H9 (cell line): ENCODE results near the gene SLC25A41. TPM values are rescaled to one million over a fixed set of nuclear protein-coding genes. Genes with fewer than 3 reads are reported as not detected.

ENCODE experiments used
- DNase-seq: peaks from one replicate; pipeline ENCODE4 v3.0.0-alpha.2; 2017
- H2AFZ ChIP-seq: one replicate; pipeline ENCODE4 v1.6.1; 2013; ENCODE audit warnings: mild to moderate bottlenecking, low read length, control low read depth, moderate library complexity
- H2AK5ac ChIP-seq: 2 replicates; pipeline ENCODE4 v1.6.1; 2013; ENCODE audit warnings: low read length, control low read depth, mixed read lengths; ENCODE audit not compliant: insufficient read length
- H2BK120ac ChIP-seq: one replicate; pipeline ENCODE4 v1.6.1; 2013; ENCODE audit warnings: low read depth, mild to moderate bottlenecking, low read length, control low read depth, inconsistent platforms; ENCODE audit not compliant: poor library complexity, severe bottlenecking
- H2BK12ac ChIP-seq: 2 replicates; pipeline ENCODE4 v1.6.1; 2013; ENCODE audit warnings: low read length, control low read depth, mixed read lengths, low read depth; ENCODE audit not compliant: insufficient read length
- H2BK15ac ChIP-seq: 2 replicates; pipeline ENCODE4 v1.6.1; 2013; ENCODE audit warnings: low read depth, low read length, control low read depth
- H2BK20ac ChIP-seq: one replicate; pipeline ENCODE4 v1.6.1; 2013; ENCODE audit warnings: low read depth, mild to moderate bottlenecking, low read length, control low read depth, inconsistent platforms; ENCODE audit not compliant: poor library complexity, severe bottlenecking
- H2BK5ac ChIP-seq: 2 replicates; pipeline ENCODE4 v1.6.1; 2013; ENCODE audit warnings: low read length, control low read depth, mixed read lengths; ENCODE audit not compliant: insufficient read length
- H3K14ac ChIP-seq: 2 replicates; pipeline ENCODE4 v1.6.1; 2013; ENCODE audit warnings: low read length, control low read depth; ENCODE audit not compliant: insufficient read depth
- H3K18ac ChIP-seq: 2 replicates; pipeline ENCODE4 v1.6.1; 2013; ENCODE audit warnings: low read depth, mild to moderate bottlenecking, mixed read lengths, low read length, control low read depth; ENCODE audit not compliant: insufficient read length
- H3K23ac ChIP-seq: 2 replicates; pipeline ENCODE4 v1.6.1; 2013; ENCODE audit warnings: low read length, control low read depth, mixed read lengths, low read depth; ENCODE audit not compliant: insufficient read length
- H3K23me2 ChIP-seq: 2 replicates; pipeline ENCODE4 v1.6.1; 2013; ENCODE audit warnings: low read depth, mild to moderate bottlenecking, mixed read lengths, low read length, control low read depth; ENCODE audit not compliant: insufficient read length, poor library complexity, severe bottlenecking
- H3K27ac ChIP-seq: 2 replicates; pipeline ENCODE4 v1.5.1; 2013; ENCODE audit warnings: low read length, control low read depth, mixed read lengths, low read depth; ENCODE audit not compliant: insufficient read length
- H3K27me3 ChIP-seq: 2 replicates; pipeline ENCODE4 v1.6.1; 2013; ENCODE audit warnings: low read length, control low read depth, inconsistent platforms; ENCODE audit not compliant: insufficient read depth
- H3K4ac ChIP-seq: 2 replicates; pipeline ENCODE4 v1.6.1; 2013; ENCODE audit warnings: low read depth, mild to moderate bottlenecking, control low read depth, inconsistent platforms, low read length, moderate library complexity
- H3K4me1 ChIP-seq: 2 replicates; pipeline ENCODE4 v1.6.1; 2013; ENCODE audit warnings: low read length, control low read depth, inconsistent platforms; ENCODE audit not compliant: insufficient read depth
- H3K4me2 ChIP-seq: 2 replicates; pipeline ENCODE4 v1.6.1; 2013; ENCODE audit warnings: low read length, control low read depth, mixed read lengths; ENCODE audit not compliant: insufficient read length, insufficient read depth
- H3K56ac ChIP-seq: 2 replicates; pipeline ENCODE4 v1.6.1; 2013; ENCODE audit warnings: low read depth, mild to moderate bottlenecking, mixed read lengths, low read length, control low read depth; ENCODE audit not compliant: insufficient read length
- H3K79me1 ChIP-seq: 2 replicates; pipeline ENCODE4 v1.6.1; 2013; ENCODE audit warnings: low read depth, mild to moderate bottlenecking, moderate library complexity, low read length, control low read depth, inconsistent platforms; ENCODE audit not compliant: insufficient read depth, poor library complexity, severe bottlenecking
- H3K79me2 ChIP-seq: 2 replicates; pipeline ENCODE4 v1.6.1; 2013; ENCODE audit warnings: low read length, control low read depth, inconsistent platforms; ENCODE audit not compliant: insufficient read depth
- H3K9ac ChIP-seq: 2 replicates; pipeline ENCODE4 v1.6.1; 2013; ENCODE audit warnings: low read length, control low read depth, mixed read lengths; ENCODE audit not compliant: insufficient read length; ENCODE audit errors: extremely low read depth
- H3K9me3 ChIP-seq: one replicate; pipeline ENCODE4 v1.6.1; 2013; ENCODE audit warnings: low read depth, low read length, inconsistent platforms; ENCODE audit not compliant: control insufficient read depth
- H3T11ph ChIP-seq: one replicate; pipeline ENCODE4 v1.6.1; 2013; ENCODE audit warnings: mild to moderate bottlenecking, low read length, control low read depth, inconsistent platforms
- H4K20me1 ChIP-seq: one replicate; pipeline ENCODE4 v1.6.1; 2013; ENCODE audit not compliant: control insufficient read depth, insufficient read length, insufficient read depth
- H4K5ac ChIP-seq: 2 replicates; pipeline ENCODE4 v1.6.1; 2013; ENCODE audit warnings: low read depth, mild to moderate bottlenecking, mixed read lengths, low read length, control low read depth; ENCODE audit not compliant: insufficient read length
- H4K8ac ChIP-seq: replicated peaks from 2 replicates; pipeline ENCODE4 v1.6.1; 2013; ENCODE audit warnings: low read length, control low read depth, mixed read lengths, low read depth; ENCODE audit not compliant: insufficient read length
- H4K91ac ChIP-seq: 2 replicates; pipeline ENCODE4 v1.6.1; 2013; ENCODE audit warnings: low read depth, mild to moderate bottlenecking, moderate library complexity, mixed read lengths, low read length, control low read depth; ENCODE audit not compliant: insufficient read length
- H3K27ac Mint-ChIP-seq, 3 experiments: 2 replicates in 2 of 3; 3 replicates in 1 of 3; pipeline ENCODE4 v1.8.0; 2020 to 2021; ENCODE audit warnings: mixed read lengths in 3 of 3, mild to moderate bottlenecking in 1 of 3, moderate library complexity in 1 of 3
- H3K27me3 Mint-ChIP-seq: 2 replicates; pipeline ENCODE4 v1.8.0; 2021; ENCODE audit warnings: low read depth, mild to moderate bottlenecking, moderate library complexity, mixed read lengths
- H3K36me3 Mint-ChIP-seq, 3 experiments: 2 replicates in 2 of 3; 3 replicates in 1 of 3; pipeline ENCODE4 v1.8.0; 2020 to 2021; ENCODE audit warnings: low read depth in 3 of 3, mixed read lengths in 3 of 3; ENCODE audit not compliant: insufficient read depth in 1 of 3
- H3K4me1 Mint-ChIP-seq, 2 experiments: 2 replicates each; pipeline ENCODE4 v1.8.0; 2020; ENCODE audit warnings: mixed read lengths in 2 of 2
- H3K4me3 Mint-ChIP-seq, 2 experiments: 2 replicates in 1 of 2; 3 replicates in 1 of 2; pipeline ENCODE4 v1.8.0; 2020 to 2021; ENCODE audit warnings: mild to moderate bottlenecking in 2 of 2, mixed read lengths in 2 of 2, moderate library complexity in 1 of 2
- H3K9me3 Mint-ChIP-seq, 2 experiments: 2 replicates in 1 of 2; 3 replicates in 1 of 2; pipeline ENCODE4 v1.8.0; 2020; ENCODE audit warnings: mild to moderate bottlenecking in 2 of 2, mixed read lengths in 2 of 2, moderate library complexity in 1 of 2
- WGBS: extraction: QIAGEN DNeasy Blood & Tissue Kit; methylation state at CpG from one replicate; pipeline ENCODE4 v1.1.7; 2013; ENCODE audit warnings: missing lambda C conversion rate, low lambda C conversion rate, mixed read lengths; ENCODE audit not compliant: insufficient read length; ENCODE audit errors: extremely low coverage; 5-methylcytosine and 5-hydroxymethylcytosine counted together
- total RNA-seq: library from RNA; stranded (reverse); gene quantifications from 2 replicates; pipeline ENCODE4 v1.2.1, GENCODE V29; 2021
- TF ChIP-seq, protein P1 (sequence below): fragments of 200-600 bp; sonication (generic); conservative IDR thresholded peaks from 3 replicates; pipeline ENCODE4 v1.8.0; 2021; ENCODE audit warnings: antibody characterized with exemption, mild to moderate bottlenecking

Gene SLC25A41
- total RNA-seq, 1 experiment from 2014 or later: 0.20 TPM

- no peak overlapping the region for H3K27ac ChIP-seq
- H2AFZ ChIP-seq: no peak overlapping the region
- no CpG with 5 or more reads among the region's 33 CpGs for WGBS
- no peak overlapping the region for H2BK5ac ChIP-seq
- H3K18ac ChIP-seq: no peak overlapping the region
- no peak overlapping the region for H3T11ph ChIP-seq
- H3K4me2 ChIP-seq: no peak overlapping the region
- H2BK15ac ChIP-seq: no peak overlapping the region
- no peaks in the 10 kb centered on the region for H3K4me1 ChIP-seq
- no peak overlapping the region for H3K4me3 Mint-ChIP-seq
- H3K79me1 ChIP-seq: peaks cover 7% of the 10 kb centered on the region
- no peak overlapping the region for H3K56ac ChIP-seq
- H2BK120ac ChIP-seq: no peak overlapping the region
- H3K23ac ChIP-seq: no peak overlapping the region
- no peak overlapping the region for H2BK20ac ChIP-seq
- peaks cover 5 to 26% of the 10 kb centered on the region in 2 experiments for H3K4me1 Mint-ChIP-seq
- DNase-seq: no peak
- H3K23me2 ChIP-seq: no peaks in the 10 kb centered on the region
- H4K5ac ChIP-seq: no peak overlapping the region
- H2AK5ac ChIP-seq: no peak overlapping the region
- no peak overlapping the region for H3K14ac ChIP-seq
- no peak overlapping the region; a peak in 1 of 7 replicates for H3K27ac Mint-ChIP-seq
- H3K9me3 ChIP-seq: no peaks in the 10 kb centered on the region
- H3K9ac ChIP-seq: no peak overlapping the region
- no peak overlapping the region for H3K4ac ChIP-seq
- H3K36me3 Mint-ChIP-seq: peaks cover 53 to 97% (median 95%) of the 10 kb centered on the region in 3 experiments
- H3K9me3 Mint-ChIP-seq: no peaks in the 10 kb centered on the region; a peak in 1 of 5 replicates
- no peak overlapping the region for H4K91ac ChIP-seq
- no peaks in the 10 kb centered on the region for H4K20me1 ChIP-seq
- TF ChIP-seq, protein P1, sequence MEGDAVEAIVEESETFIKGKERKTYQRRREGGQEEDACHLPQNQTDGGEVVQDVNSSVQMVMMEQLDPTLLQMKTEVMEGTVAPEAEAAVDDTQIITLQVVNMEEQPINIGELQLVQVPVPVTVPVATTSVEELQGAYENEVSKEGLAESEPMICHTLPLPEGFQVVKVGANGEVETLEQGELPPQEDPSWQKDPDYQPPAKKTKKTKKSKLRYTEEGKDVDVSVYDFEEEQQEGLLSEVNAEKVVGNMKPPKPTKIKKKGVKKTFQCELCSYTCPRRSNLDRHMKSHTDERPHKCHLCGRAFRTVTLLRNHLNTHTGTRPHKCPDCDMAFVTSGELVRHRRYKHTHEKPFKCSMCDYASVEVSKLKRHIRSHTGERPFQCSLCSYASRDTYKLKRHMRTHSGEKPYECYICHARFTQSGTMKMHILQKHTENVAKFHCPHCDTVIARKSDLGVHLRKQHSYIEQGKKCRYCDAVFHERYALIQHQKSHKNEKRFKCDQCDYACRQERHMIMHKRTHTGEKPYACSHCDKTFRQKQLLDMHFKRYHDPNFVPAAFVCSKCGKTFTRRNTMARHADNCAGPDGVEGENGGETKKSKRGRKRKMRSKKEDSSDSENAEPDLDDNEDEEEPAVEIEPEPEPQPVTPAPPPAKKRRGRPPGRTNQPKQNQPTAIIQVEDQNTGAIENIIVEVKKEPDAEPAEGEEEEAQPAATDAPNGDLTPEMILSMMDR: peak; percentile 55
- no peak overlapping the region for H2BK12ac ChIP-seq
- H3K79me2 ChIP-seq: peaks cover 32% of the 10 kb centered on the region
- no peak overlapping the region for H4K8ac ChIP-seq
- H3K27me3 ChIP-seq: no peaks in the 10 kb centered on the region
- H3K27me3 Mint-ChIP-seq: no peaks in the 10 kb centered on the region
Observed at GRCh38 chr19:6417713-6418561, 15.6 kb downstream of the SLC25A41 start.
